ENCODE measurements around the gene ATP9B. TPM values are rescaled to one million over a fixed set of nuclear protein-coding genes. Genes with fewer than 3 reads are reported as not detected.

The ATP9B gene
- total RNA-seq, 1 donor from 2014 or later, result 10.8 TPM

- no peaks in the 10 kb centered on the region for H3K27me3 ChIP-seq (ENCODE audit: control insufficient read depth, insufficient read depth, low read length)
- no peak for DNase-seq (ENCODE audit: low read depth)
- no peak for FAIRE-seq
- TF ChIP-seq CTCF (IDR thresholded peaks at IDR 0.05; ENCODE audit: insufficient read depth, low read length, severe bottlenecking), result no peak
- H3K36me3 ChIP-seq (ENCODE audit: control insufficient read depth, insufficient read depth, low read length), result no peaks in the 10 kb centered on the region
- H3K4me3 ChIP-seq (ENCODE audit: low read depth, low read length), result no peak overlapping the region
These were observed 144.9 kb downstream of the ATP9B start for GRCh38 chr18:79214056-79214455.

GRCh38 chr18:79216176-79216575, 147.0 kb downstream of the ATP9B start:
- no peak overlapping the region for H3K4me3 ChIP-seq (ENCODE audit: low read depth, low read length)
- H3K36me3 ChIP-seq (ENCODE audit: control insufficient read depth, insufficient read depth, low read length), result no peaks in the 10 kb centered on the region
- no peak for DNase-seq (ENCODE audit: low read depth)
- H3K27me3 ChIP-seq (ENCODE audit: control insufficient read depth, insufficient read depth, low read length), result no peaks in the 10 kb centered on the region
- no peak for FAIRE-seq
- no peak for TF ChIP-seq CTCF (IDR thresholded peaks at IDR 0.05; ENCODE audit: insufficient read depth, low read length, severe bottlenecking)

GRCh38 chr18:79217979-79218604, 148.9 kb downstream of the ATP9B start:
- TF ChIP-seq CTCF (IDR thresholded peaks at IDR 0.05; ENCODE audit: insufficient read depth, low read length, severe bottlenecking), result no peak
- Histone ChIP-seq H3K36me3 (ENCODE audit: control insufficient read depth, insufficient read depth, low read length) (no peaks in the 10 kb centered on the region), H3K27me3 (ENCODE audit: control insufficient read depth, insufficient read depth, low read length) (no peaks in the 10 kb centered on the region), H3K4me3 (ENCODE audit: low read depth, low read length) (no peak overlapping the region)
- FAIRE-seq (no peak), DNase-seq (ENCODE audit: low read depth) (no peak)

- DNase-seq (ENCODE audit: low read depth) (no peak), FAIRE-seq (no peak)
- Histone ChIP-seq H3K4me3 (ENCODE audit: low read depth, low read length) (no peak overlapping the region), H3K27me3 (ENCODE audit: control insufficient read depth, insufficient read depth, low read length) (no peaks in the 10 kb centered on the region), H3K36me3 (ENCODE audit: control insufficient read depth, insufficient read depth, low read length) (no peaks in the 10 kb centered on the region)
- TF ChIP-seq CTCF (IDR thresholded peaks at IDR 0.05; ENCODE audit: insufficient read depth, low read length, severe bottlenecking), result no peak
These were observed 149.5 kb downstream of the ATP9B start for GRCh38 chr18:79218605-79219190.

GRCh38 chr18:79221136-79221535, 151.9 kb downstream of the ATP9B start:
- H3K4me3 ChIP-seq (ENCODE audit: low read depth, low read length), result no peak overlapping the region
- DNase-seq (ENCODE audit: low read depth) (no peak), FAIRE-seq (no peak)
- H3K36me3 ChIP-seq (ENCODE audit: control insufficient read depth, insufficient read depth, low read length), result no peaks in the 10 kb centered on the region
- TF ChIP-seq CTCF (IDR thresholded peaks at IDR 0.05; ENCODE audit: insufficient read depth, low read length, severe bottlenecking), result no peak
- H3K27me3 ChIP-seq (ENCODE audit: control insufficient read depth, insufficient read depth, low read length), result no peaks in the 10 kb centered on the region

GRCh38 chr18:79222790-79223189, 153.6 kb downstream of the ATP9B start:
- FAIRE-seq (no peak), DNase-seq (ENCODE audit: low read depth) (no peak)
- TF ChIP-seq CTCF (IDR thresholded peaks at IDR 0.05; ENCODE audit: insufficient read depth, low read length, severe bottlenecking), result no peak
- Histone ChIP-seq H3K27me3 (ENCODE audit: control insufficient read depth, insufficient read depth, low read length) (no peaks in the 10 kb centered on the region), H3K36me3 (ENCODE audit: control insufficient read depth, insufficient read depth, low read length) (no peaks in the 10 kb centered on the region), H3K4me3 (ENCODE audit: low read depth, low read length) (no peak overlapping the region)
